Measurements from ENCODE around the gene SUPT5H. TPM values are rescaled to one million over a fixed set of nuclear protein-coding genes. Genes with fewer than 3 reads are reported as not detected.

SUPT5H gene
- total RNA-seq, 3 donors from 2014 or later, result 101 to 122 (median 102) TPM

DNA sequence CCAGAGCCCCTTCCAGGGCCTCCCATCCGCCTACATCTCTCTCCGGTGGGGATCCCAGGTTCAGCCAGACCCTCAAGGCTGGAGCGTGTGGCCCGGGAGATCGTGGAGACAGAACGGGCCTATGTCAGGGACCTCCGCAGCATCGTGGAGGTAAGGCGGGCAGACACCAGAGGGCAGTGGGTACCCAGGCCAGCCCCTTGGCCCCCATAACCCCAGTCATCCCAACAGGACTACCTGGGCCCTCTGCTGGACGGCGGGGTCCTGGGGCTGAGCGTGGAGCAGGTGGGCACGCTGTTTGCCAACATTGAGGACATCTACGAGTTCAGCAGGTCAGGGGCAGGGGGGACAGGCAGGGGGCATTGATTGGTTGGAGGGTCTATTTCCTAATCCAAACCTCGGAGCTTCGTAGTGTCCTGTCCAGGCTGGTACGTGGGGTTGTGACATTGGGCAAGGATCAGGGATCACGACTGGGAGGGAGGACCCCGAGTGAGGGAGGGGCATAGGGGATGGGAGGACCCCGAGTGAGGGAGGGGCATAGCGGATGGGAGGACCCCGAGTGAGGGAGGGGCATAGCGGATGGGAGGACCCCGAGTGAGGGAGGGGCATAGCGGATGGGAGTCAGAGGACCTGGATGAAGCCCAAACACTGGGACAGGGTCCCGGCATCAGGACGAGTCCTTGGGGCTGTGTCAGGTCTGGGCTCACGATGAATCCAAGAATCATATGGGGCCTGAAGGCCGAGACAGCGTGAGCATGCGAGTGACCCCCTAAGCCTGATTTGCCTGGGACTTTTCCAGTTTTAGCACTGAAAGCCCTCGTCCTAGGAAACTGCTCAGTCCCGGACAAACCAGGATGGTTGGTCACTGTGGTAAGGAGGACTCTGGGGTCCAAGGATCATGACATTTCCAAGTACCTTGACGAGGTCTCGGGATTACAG, 30.0 kb upstream of the SUPT5H start:
- Histone ChIP-seq H3K9me3 (no peaks in the 10 kb centered on the region), H3K4me3 (no peak overlapping the region), H3K36me3 (ENCODE audit: low read depth) (no peaks in the 10 kb centered on the region), H3K4me1 (ENCODE audit: low read depth) (peaks cover 20% of the 10 kb centered on the region)
- no peak for DNase-seq
- TF ChIP-seq, protein P1, sequence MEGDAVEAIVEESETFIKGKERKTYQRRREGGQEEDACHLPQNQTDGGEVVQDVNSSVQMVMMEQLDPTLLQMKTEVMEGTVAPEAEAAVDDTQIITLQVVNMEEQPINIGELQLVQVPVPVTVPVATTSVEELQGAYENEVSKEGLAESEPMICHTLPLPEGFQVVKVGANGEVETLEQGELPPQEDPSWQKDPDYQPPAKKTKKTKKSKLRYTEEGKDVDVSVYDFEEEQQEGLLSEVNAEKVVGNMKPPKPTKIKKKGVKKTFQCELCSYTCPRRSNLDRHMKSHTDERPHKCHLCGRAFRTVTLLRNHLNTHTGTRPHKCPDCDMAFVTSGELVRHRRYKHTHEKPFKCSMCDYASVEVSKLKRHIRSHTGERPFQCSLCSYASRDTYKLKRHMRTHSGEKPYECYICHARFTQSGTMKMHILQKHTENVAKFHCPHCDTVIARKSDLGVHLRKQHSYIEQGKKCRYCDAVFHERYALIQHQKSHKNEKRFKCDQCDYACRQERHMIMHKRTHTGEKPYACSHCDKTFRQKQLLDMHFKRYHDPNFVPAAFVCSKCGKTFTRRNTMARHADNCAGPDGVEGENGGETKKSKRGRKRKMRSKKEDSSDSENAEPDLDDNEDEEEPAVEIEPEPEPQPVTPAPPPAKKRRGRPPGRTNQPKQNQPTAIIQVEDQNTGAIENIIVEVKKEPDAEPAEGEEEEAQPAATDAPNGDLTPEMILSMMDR (IDR thresholded peaks at IDR 0.05), result no peak
- ATAC-seq, result no peak
- intact Hi-C loops (cut with DNase I, micrococcal nuclease), result no loop called here

DNA sequence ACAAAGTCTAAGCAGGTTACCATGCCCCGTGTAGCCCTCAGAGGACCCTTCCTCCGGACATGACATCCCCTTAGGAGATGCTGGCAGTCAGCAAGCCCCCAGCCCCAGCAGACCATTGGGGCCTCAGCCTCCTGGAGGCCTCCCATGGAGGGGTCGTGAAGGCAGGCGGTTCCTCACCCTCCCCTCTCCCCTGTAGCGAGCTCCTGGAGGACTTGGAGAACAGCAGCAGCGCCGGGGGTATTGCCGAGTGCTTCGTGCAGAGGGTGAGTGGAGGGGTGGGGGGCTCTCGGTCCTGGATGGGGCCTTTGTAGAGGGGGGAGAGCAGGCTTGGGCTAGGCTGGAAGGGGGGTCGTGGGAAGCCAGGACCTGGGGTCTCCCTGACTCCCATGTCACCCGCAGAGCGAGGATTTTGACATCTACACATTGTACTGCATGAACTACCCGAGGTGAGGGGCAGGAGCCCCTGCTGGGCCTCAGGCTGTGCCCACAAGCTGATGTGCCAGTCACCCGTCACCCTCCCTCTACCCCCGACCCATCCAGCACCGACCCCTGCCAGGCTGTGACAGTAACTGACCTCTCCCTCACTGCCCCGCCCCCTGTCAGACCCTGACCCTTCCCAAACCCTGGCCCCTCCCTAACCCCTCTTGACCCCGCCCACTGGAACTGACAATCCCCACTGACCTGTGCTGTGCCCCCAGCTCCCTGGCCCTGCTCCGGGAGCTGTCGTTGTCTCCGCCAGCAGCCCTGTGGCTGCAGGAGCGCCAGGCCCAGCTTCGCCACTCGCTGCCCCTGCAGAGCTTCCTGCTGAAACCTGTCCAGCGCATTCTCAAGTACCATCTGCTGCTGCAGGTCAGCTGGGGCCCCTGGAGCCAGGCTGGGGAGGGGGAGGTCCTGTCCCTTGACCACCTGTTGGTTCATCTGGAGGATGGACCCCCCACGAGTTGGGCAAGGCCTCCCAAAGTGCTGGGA, 28.9 kb upstream of the SUPT5H start:
- TF ChIP-seq, protein P1 (IDR thresholded peaks at IDR 0.05), result no peak
- DNase-seq (no peak), ATAC-seq (no peak)
- H3K4me1 ChIP-seq (ENCODE audit: low read depth), result peaks cover 10% of the 10 kb centered on the region
- no peak overlapping the region for H3K4me3 ChIP-seq
- no peaks in the 10 kb centered on the region for H3K36me3 ChIP-seq (ENCODE audit: low read depth)
- no peaks in the 10 kb centered on the region for H3K9me3 ChIP-seq
- intact Hi-C loops (cut with DNase I, micrococcal nuclease), result no loop called here

DNA sequence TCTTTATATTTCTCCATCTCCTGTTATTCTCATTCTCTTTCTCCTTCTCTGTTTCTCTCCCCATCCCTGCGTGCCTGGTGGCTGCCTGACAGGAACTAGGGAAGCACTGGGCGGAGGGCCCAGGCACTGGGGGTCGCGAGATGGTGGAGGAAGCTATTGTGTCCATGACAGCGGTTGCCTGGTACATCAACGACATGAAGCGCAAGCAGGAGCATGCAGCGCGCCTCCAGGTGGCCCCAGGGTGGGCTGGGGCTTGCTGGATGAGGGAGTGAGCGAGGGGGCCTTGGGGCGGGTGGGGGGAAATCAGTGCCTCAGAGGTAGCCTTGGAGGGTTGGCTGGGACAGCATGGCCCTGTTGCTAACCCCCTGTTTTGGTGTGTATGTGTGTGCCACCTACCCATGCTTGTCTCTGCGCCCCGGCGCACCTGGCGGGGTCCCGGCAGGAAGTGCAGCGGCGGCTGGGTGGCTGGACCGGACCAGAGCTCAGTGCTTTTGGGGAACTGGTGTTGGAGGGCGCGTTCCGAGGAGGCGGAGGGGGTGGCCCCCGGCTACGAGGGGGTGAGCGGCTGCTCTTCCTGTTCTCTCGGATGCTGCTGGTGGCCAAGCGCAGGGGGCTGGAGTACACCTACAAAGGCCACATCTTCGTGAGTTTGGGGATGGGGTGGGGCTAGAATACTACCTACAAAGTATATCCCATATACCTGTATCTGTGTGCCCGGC, 27.8 kb upstream of the SUPT5H start:
- H3K4me3 ChIP-seq, result no peak overlapping the region
- ATAC-seq, result no peak
- TF ChIP-seq, protein P1 (IDR thresholded peaks at IDR 0.05), result no peak
- no peaks in the 10 kb centered on the region for H3K9me3 ChIP-seq
- DNase-seq, result peak in 1 of 3 donors; percentile 52
- H3K36me3 ChIP-seq (ENCODE audit: low read depth), result no peaks in the 10 kb centered on the region
- intact Hi-C loops (cut with DNase I, micrococcal nuclease), result no loop called here
- H3K4me1 ChIP-seq (ENCODE audit: low read depth), result peaks cover 3% of the 10 kb centered on the region

DNA sequence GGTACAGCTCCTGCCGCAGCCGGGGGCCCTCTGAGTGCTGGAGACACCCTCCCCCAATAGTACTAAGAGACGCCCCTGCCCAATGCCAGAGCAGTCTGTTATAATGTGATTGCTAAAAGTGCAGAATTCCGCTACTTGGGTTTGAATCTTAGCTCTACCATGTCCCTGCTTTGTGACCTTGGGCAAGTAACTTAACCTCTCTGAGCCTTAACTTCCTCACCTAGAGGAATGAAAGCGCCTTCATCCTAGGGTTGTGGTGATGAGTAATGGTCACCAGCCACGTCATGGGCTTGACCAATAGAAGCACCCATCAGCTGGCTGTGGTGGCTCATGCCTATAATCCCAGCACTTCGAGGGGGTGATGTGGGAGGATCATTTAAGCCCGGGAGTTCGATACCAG, 26.4 kb upstream of the SUPT5H start:
- Histone ChIP-seq H3K36me3 (ENCODE audit: low read depth) (no peaks in the 10 kb centered on the region), H3K4me1 (ENCODE audit: low read depth) (no peaks in the 10 kb centered on the region), H3K9me3 (no peaks in the 10 kb centered on the region), H3K4me3 (no peak overlapping the region)
- ATAC-seq (no peak), DNase-seq (peak in 1 of 3 donors; percentile 27)
- intact Hi-C loops (cut with DNase I, micrococcal nuclease), result no loop called here
- TF ChIP-seq, protein P1 (IDR thresholded peaks at IDR 0.05), result no peak

DNA sequence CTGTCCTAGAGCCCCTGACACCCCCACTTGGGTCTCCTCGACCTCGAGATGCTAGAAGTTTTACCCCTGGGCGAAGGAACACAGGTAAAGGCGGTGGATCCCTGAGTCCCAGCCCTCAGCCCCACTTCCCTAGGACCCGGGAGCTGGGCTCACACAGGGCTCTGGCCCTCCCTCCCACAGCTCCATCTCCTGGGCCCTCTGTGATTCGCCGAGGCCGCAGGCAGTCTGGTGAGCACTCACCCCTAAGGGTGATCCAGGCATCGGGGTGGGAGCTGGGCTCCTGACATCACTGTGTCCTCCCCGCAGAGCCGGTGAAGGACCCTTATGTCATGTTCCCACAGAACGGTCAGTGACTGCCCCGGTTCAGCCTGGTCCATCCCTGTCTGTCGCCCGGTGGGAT, 24.6 kb upstream of the SUPT5H start:
- H3K4me3 ChIP-seq, result no peak overlapping the region
- DNase-seq (peak in 1 of 3 donors; percentile 39), ATAC-seq (no peak)
- H3K4me1 ChIP-seq (ENCODE audit: low read depth), result no peaks in the 10 kb centered on the region
- intact Hi-C loops (cut with DNase I, micrococcal nuclease), result no loop called here
- no peaks in the 10 kb centered on the region for H3K9me3 ChIP-seq
- H3K36me3 ChIP-seq (ENCODE audit: low read depth), result no peaks in the 10 kb centered on the region
- TF ChIP-seq, protein P1 (IDR thresholded peaks at IDR 0.05), result no peak
